ENCODE results near the gene IFT57. TPM values are rescaled to one million over a fixed set of nuclear protein-coding genes. Genes with fewer than 3 reads are reported as not detected.
"Not testable (repeated sequence)": the region's sequence is repeated elsewhere in the genome, so short reads cannot be mapped to it uniquely, and the experiment has no call there.

Gene IFT57
- 10 to 100 TPM; 31.5 to 46.6 (median 38.4) TPM for total RNA-seq

- H3K4me1 Mint-ChIP-seq (ENCODE audit: low read depth) = peaks cover 57% of the 10 kb centered on the region
Observed at GRCh38 chr3:108221911-108222852, at the start of gene IFT57. Gene IFT57, minus strand, starts transcription at chr3:108222424. Its CDS starts 102 bp downstream, at chr3:108222322.

DNA sequence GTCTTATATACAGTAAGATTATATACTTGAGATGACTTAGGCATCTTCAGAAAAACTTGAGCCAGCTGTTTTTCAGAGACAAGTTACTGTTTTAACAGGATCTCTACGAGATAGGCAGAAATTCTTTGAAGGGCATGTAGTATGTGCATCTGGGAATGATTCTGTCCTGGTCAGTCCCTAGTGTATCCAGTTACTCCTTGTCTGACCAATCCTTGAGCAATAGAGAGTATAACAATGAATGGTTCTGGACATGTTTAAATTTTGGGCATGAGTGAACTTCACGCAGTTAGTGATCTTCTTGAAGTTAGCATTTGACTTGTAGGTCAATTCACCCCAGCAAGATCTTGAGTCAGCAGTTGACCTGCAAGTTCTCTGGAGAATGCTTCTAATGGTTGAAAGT, 49.4 kb upstream of the IFT57 start:
- H3K9me3 Mint-ChIP-seq = peaks cover 11% of the 10 kb centered on the region
- H3K27me3 Mint-ChIP-seq (ENCODE audit: low read depth) = no peaks in the 10 kb centered on the region
- no peak overlapping the region for H3K4me3 Mint-ChIP-seq

More at GRCh38 chr3:108221911-108222852, at the start of gene IFT57:
- Mint-ChIP-seq H3K9me3 (no peaks in the 10 kb centered on the region), H3K36me3 (ENCODE audit: insufficient read depth) (no peaks in the 10 kb centered on the region), H3K27me3 (ENCODE audit: low read depth) (no peaks in the 10 kb centered on the region), H3K4me3 (peak within 1 kb of the TSS; percentile 97)
- peak; percentile 90 to 96 for ATAC-seq
- DNase-seq = peak; percentile 93

DNA sequence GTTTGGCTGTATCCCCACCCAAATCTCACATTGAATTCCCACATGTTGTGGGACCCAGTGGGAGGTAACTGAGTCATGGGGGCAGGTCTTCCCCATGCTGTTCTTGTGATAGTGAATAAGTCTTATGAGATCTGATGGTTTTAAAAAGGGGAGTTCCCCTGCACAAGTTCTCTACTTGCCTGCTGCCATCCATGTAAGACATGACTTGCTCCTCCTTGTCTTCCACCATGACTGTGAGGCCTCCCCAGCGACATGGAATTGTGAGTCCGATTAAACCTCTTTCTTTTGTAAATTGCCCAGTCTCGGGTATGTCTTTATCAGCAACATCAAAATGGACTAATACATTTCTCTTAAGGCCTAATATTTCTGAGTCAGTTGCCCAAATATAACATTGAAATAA, 46.0 kb upstream of the IFT57 start:
- not testable (repeated sequence) for ATAC-seq; H3K4me3 Mint-ChIP-seq; H3K36me3 Mint-ChIP-seq (ENCODE audit: insufficient read depth); H3K27me3 Mint-ChIP-seq (ENCODE audit: low read depth); H3K4me1 Mint-ChIP-seq (ENCODE audit: low read depth); DNase-seq
- peaks cover 11% of the 10 kb centered on the region for H3K9me3 Mint-ChIP-seq

More for the DNA sequence above, 49.4 kb upstream of the IFT57 start:
- ATAC-seq = no peak
- Mint-ChIP-seq H3K4me1 (ENCODE audit: low read depth) (no peaks in the 10 kb centered on the region), H3K36me3 (ENCODE audit: insufficient read depth) (no peaks in the 10 kb centered on the region)
- DNase-seq = no peak

DNA sequence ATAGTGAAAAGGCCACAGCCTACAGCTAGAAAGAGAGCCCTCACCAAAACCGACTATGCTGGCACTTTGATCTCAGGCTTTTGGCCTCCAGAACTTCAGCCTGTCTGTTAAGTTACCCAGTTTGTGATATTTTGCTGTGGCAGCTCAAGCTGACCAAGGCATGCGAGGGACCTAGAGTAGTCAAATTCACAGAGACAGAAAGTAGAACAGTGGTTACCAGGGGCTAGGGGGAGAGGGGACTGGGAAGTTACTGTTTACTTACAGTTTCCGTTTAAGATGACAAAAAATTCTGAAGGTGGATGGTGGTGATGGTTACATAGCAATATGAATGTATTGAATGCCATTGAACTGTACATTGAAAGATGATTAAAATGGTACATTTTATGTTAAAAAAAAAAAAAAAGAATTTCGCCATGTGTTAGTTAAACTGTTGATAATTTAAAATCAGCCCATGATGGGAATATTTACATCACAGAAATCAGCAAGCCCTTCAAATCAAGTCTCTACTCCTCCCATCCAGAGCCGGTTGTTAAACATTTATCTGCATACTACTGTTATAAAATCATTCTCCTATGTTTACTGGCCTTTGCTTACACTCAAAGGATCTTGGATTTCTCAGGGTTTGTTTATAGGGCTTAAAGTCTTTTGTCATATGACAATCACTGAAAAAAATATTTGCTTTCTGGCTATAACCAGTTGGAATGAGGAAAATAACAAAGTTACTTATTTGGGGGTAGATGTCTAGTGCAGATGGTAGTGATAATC, 42.5 kb upstream of the IFT57 start:
- not testable (repeated sequence) for H3K4me3 Mint-ChIP-seq; H3K27me3 Mint-ChIP-seq (ENCODE audit: low read depth); DNase-seq; H3K4me1 Mint-ChIP-seq (ENCODE audit: low read depth); H3K36me3 Mint-ChIP-seq (ENCODE audit: insufficient read depth)
- H3K9me3 Mint-ChIP-seq = peaks cover 11% of the 10 kb centered on the region
- ATAC-seq = peak; percentile 30 to 35

DNA sequence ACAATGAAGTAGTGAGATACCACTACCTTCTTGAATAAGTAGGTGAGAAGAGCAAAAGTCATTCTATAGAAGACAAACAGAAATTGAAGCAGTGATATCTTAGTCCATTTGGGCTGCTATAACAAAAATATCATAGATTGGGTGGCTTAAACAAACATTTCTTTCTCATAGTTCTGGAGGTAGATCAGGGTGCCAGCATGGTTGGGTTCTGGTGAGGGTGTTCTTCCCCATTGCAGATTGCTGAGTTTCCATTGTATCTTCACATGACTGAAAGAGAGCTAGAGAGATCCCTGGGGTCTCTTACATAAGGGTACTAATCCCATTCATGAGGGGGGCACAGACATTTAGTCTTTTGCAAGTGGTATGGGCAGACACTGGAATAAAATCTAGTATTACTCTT, 32.9 kb upstream of the IFT57 start:
- ATAC-seq = no peak
- Mint-ChIP-seq H3K4me3 (no peak overlapping the region), H3K27me3 (ENCODE audit: low read depth) (no peaks in the 10 kb centered on the region), H3K4me1 (ENCODE audit: low read depth) (no peaks in the 10 kb centered on the region), H3K36me3 (ENCODE audit: insufficient read depth) (no peaks in the 10 kb centered on the region), H3K9me3 (no peaks in the 10 kb centered on the region)
- DNase-seq = no peak

GRCh38 chr3:108251844-108252243, 29.6 kb upstream of the IFT57 start:
- no peak overlapping the region for H3K4me3 Mint-ChIP-seq
- DNase-seq = no peak
- H3K9me3 Mint-ChIP-seq = no peaks in the 10 kb centered on the region
- H3K27me3 Mint-ChIP-seq (ENCODE audit: low read depth) = no peaks in the 10 kb centered on the region
- H3K36me3 Mint-ChIP-seq (ENCODE audit: insufficient read depth) = no peaks in the 10 kb centered on the region
- H3K4me1 Mint-ChIP-seq (ENCODE audit: low read depth) = no peaks in the 10 kb centered on the region
- ATAC-seq = no peak

DNA sequence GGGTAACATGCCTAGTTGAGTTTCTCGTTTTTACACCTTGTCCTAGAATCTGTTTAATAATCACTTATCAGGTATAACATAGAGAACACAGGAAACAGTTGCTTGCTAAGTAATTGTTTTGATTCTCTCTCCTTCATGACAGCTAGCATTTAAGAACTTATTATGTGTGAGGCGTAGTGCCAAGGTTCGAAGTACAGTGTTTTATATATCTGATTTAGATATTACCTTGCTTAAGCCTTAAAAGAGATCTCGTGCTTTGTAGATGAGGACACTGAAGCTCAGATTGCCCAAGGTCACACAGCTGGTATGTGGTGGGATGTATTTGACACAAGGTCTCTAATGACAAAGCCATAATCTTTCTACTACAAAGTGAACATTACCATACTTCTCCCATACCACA, 29.0 kb upstream of the IFT57 start:
- H3K27me3 Mint-ChIP-seq (ENCODE audit: low read depth) = no peaks in the 10 kb centered on the region
- H3K4me1 Mint-ChIP-seq (ENCODE audit: low read depth) = peaks cover 2% of the 10 kb centered on the region
- DNase-seq (no peak), ATAC-seq (no peak)
- H3K36me3 Mint-ChIP-seq (ENCODE audit: insufficient read depth) = no peaks in the 10 kb centered on the region
- H3K4me3 Mint-ChIP-seq = no peak overlapping the region
- no peaks in the 10 kb centered on the region for H3K9me3 Mint-ChIP-seq

- Mint-ChIP-seq H3K4me1 (ENCODE audit: low read depth) (peaks cover 3% of the 10 kb centered on the region), H3K9me3 (no peaks in the 10 kb centered on the region), H3K27me3 (ENCODE audit: low read depth) (no peaks in the 10 kb centered on the region), H3K4me3 (no peak overlapping the region), H3K36me3 (ENCODE audit: insufficient read depth) (no peaks in the 10 kb centered on the region)
- DNase-seq = no peak
- no peak for ATAC-seq
Observed at GRCh38 chr3:108250626-108251025, 28.4 kb upstream of the IFT57 start.

GRCh38 chr3:108243243-108243642, 21.0 kb upstream of the IFT57 start:
- H3K9me3 Mint-ChIP-seq = peaks cover 7% of the 10 kb centered on the region
- ATAC-seq (no peak), DNase-seq (no peak)
- no peak overlapping the region for H3K4me3 Mint-ChIP-seq
- no peaks in the 10 kb centered on the region for H3K36me3 Mint-ChIP-seq (ENCODE audit: insufficient read depth)
- H3K27me3 Mint-ChIP-seq (ENCODE audit: low read depth) = no peaks in the 10 kb centered on the region
- peaks cover 3% of the 10 kb centered on the region for H3K4me1 Mint-ChIP-seq (ENCODE audit: low read depth)

DNA sequence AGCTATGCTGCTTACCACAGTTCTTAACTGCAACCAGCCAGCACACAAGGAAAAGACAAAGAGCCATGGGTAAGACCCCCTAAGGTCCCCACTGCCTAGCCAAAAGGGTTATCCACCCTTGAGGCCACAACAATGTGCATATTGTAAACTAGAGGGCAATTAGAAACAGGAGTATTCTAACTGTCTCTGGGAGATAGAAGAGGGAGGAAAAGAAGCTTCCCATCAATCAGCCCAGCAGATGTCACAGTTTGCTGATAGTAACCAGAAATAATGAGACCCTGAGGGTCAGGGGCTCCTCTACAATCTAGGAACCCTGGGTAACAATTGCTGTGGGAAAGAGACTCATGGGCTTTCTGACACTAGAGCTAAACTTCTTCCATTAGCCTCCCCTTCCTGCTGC, 20.6 kb upstream of the IFT57 start:
- H3K27me3 Mint-ChIP-seq (ENCODE audit: low read depth) = no peaks in the 10 kb centered on the region
- H3K4me1 Mint-ChIP-seq (ENCODE audit: low read depth) = peaks cover 3% of the 10 kb centered on the region
- DNase-seq = no peak
- no peak for ATAC-seq
- H3K4me3 Mint-ChIP-seq = no peak overlapping the region
- peaks cover 7% of the 10 kb centered on the region for H3K9me3 Mint-ChIP-seq
- H3K36me3 Mint-ChIP-seq (ENCODE audit: insufficient read depth) = no peaks in the 10 kb centered on the region

DNA sequence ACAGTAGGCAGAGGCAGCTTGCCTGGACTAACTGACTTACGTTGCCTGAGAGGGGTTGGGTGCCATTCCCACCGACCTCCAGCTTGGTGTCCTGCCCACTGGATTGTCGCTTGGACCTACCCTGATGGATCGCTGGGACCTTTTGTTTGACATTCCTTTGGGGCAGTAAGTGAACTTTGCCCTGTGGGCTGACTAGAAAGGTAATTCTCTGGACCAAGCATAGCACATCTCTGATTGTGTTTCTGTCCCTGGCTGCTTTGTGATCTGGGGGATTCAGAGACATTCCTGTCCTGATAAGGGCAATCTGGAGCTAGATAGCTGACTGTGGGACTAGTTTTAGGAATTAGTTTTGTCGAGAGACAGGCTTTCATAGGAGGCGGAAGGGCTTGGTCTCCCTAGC, 19.5 kb upstream of the IFT57 start:
- no peak for ATAC-seq
- Mint-ChIP-seq H3K4me1 (ENCODE audit: low read depth) (peaks cover 3% of the 10 kb centered on the region), H3K4me3 (no peak overlapping the region)

GRCh38 chr3:108241146-108241545, 18.9 kb upstream of the IFT57 start:
- H3K36me3 Mint-ChIP-seq (ENCODE audit: insufficient read depth) = no peaks in the 10 kb centered on the region
- H3K4me1 Mint-ChIP-seq (ENCODE audit: low read depth) = no peaks in the 10 kb centered on the region
- H3K9me3 Mint-ChIP-seq = peaks cover 7% of the 10 kb centered on the region
- H3K4me3 Mint-ChIP-seq = no peak overlapping the region
- H3K27me3 Mint-ChIP-seq (ENCODE audit: low read depth) = no peaks in the 10 kb centered on the region
- no peak for DNase-seq
- ATAC-seq = no peak

More for the DNA sequence above, 19.5 kb upstream of the IFT57 start:
- DNase-seq = no peak
- Mint-ChIP-seq H3K36me3 (ENCODE audit: insufficient read depth) (no peaks in the 10 kb centered on the region), H3K27me3 (ENCODE audit: low read depth) (no peaks in the 10 kb centered on the region), H3K9me3 (peaks cover 7% of the 10 kb centered on the region)

DNA sequence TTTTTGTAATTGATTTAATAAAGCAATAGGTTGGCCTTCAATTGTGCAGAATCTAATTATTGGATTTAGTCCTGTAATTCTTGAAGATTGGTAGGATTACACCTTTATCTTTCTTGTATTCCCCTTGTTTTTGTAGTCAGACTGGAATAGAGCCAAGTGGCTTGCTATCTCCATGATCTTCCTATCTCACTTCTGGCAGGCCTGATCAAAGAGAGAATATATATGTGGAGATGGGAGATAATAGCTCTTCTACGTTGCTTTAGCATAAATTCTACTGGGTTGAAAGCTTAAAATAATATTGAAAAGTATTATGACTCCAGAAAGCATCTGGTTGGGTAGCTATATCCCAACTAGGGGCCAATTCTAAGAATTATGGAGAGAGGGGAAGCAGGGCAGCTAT, 16.9 kb upstream of the IFT57 start:
- no peaks in the 10 kb centered on the region for H3K4me1 Mint-ChIP-seq (ENCODE audit: low read depth)
- H3K4me3 Mint-ChIP-seq = no peak overlapping the region
- no peak for DNase-seq
- ATAC-seq = no peak
- no peaks in the 10 kb centered on the region for H3K36me3 Mint-ChIP-seq (ENCODE audit: insufficient read depth)
- no peaks in the 10 kb centered on the region for H3K27me3 Mint-ChIP-seq (ENCODE audit: low read depth)
- H3K9me3 Mint-ChIP-seq = peaks cover 3% of the 10 kb centered on the region

- ATAC-seq (no peak), DNase-seq (no peak)
- Mint-ChIP-seq H3K36me3 (ENCODE audit: insufficient read depth) (no peaks in the 10 kb centered on the region), H3K9me3 (no peaks in the 10 kb centered on the region), H3K4me3 (no peak overlapping the region), H3K27me3 (ENCODE audit: low read depth) (no peaks in the 10 kb centered on the region), H3K4me1 (ENCODE audit: low read depth) (no peaks in the 10 kb centered on the region)
Observed at GRCh38 chr3:108235290-108235689, 13.1 kb upstream of the IFT57 start.
